NCI-H226 (cell line): ENCODE measurements around the gene CD72.
A peak's percentile ranks its signal among the peaks of the same experiment; 100 is the strongest.

Experiments
- DNase-seq: peaks from one replicate; pipeline ENCODE4 v3.0.0-alpha.2; 2015

The CD72 gene, protein sequence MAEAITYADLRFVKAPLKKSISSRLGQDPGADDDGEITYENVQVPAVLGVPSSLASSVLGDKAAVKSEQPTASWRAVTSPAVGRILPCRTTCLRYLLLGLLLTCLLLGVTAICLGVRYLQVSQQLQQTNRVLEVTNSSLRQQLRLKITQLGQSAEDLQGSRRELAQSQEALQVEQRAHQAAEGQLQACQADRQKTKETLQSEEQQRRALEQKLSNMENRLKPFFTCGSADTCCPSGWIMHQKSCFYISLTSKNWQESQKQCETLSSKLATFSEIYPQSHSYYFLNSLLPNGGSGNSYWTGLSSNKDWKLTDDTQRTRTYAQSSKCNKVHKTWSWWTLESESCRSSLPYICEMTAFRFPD

GRCh38 chr9:35618325-35618727 lies at the start of gene CD72:
CD72 (minus strand) TSS chr9:35618413; CDS start chr9:35618303, 110 bp downstream.
- no peak for DNase-seq

DNA sequence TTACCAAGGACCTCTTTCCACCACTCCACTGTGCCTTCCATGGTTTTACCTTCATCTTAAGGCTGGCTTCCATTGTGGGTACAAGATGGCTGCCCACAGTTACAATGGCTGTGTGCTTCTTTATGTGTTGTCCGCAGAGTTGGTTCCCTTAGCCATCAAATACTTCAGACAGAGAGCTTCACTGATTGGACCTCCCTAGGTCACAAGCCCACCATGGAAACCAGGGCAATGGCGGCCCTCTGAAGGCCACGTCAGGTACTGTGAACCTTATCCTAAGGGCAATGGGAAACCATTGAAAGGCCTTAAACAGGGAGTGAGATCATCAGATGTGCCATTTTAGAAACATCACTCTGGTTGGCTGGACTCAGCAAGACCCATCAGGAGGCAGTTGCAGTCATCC lies 49.7 kb upstream of the CD72 start:
- DNase-seq = no peak

DNA sequence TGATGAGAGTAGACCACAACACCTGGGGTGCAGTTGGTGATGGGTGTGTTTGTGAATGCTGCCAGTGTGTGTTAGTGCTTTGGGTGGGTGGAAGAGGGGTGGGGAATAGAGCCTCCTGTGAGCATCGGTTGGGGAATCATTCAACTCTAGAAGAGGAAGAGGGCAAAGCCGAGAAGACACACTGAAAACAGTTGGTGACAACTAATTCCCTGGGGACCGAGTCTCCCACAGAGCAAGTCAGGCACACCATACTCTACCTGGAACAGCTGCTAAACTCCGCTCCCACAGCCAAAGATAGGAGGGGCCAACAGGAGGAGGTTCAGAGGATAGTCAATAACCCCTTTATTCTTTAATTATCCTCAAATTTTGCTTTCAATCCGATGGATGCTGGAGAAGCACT lies 48.3 kb upstream of the CD72 start:
- no peak for DNase-seq

- DNase-seq = peak; percentile 47
Measured at GRCh38 chr9:35666045-35666444, 47.8 kb upstream of the CD72 start.

DNA sequence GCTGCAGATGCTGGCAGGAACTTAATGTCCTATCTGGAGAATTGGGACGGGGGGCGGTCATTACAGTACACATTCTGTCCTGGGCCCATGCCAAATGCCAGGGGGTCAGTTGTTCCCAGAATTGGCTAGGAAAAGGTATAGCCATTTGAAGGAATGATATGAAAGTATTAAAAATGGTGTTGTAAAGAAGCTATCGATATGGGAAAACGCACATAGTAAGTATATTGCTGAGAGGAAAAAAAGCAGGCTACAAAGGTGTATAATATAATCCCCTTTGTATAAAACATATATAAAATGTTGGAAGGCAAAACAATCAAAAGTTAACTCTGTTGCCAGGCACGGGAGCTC lies 47.2 kb upstream of the CD72 start:
- DNase-seq = no peak

DNA sequence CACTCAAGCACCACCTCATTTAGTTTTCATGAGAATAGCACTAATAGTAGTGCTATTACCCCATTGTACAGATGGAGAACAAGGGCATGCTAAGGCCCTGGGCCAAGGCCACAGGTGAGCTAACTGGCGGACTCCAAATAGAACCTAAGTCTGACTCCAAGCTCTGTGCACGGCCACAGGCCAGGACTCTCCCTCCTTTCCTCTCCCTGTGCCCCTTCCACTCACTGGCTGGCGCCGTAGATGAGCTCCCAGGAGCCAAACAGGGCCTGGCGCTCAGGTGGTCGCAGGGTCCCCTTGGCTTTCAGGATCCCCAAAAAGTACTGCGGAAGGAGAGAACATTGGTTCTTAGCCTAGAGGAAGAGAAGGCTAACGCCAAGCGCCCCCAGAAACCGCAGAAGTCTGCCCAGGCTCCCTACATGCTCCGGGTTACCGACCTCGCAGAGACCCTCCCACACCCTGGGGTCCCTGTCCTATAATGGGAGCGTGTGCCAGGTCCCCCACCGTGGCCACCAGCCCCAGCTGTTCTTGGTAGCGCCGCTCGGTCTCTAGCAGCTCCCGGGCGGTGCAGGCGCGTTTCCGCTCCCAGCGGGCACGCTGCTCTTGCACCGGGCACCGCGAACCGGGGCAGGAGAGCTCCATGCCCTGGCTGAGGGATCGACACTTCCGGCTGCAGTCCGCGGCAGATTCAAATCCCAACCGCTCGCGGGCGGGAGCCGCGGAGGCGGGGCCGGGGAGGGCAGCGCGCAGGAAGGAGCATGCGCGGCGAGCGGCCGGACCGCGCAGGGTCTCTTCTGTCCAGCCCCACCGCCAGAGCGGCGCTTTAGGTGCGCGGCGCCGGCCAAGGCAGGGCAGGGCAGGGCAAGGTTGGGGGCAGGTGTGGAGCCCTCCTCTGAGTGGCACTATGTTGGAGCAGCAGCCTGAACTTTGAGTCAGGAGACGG lies 46.6 kb upstream of the CD72 start, which contains the start of gene ARHGEF39:
Gene ARHGEF39 (minus strand): TSS at position 665 of the 940 bp plus-strand sequence. CDS start 26 bp downstream, at position 639.
- DNase-seq = peak; percentile 67

- no peak for DNase-seq
Measured at GRCh38 chr9:35662437-35662836, 44.2 kb upstream of the CD72 start.

DNA sequence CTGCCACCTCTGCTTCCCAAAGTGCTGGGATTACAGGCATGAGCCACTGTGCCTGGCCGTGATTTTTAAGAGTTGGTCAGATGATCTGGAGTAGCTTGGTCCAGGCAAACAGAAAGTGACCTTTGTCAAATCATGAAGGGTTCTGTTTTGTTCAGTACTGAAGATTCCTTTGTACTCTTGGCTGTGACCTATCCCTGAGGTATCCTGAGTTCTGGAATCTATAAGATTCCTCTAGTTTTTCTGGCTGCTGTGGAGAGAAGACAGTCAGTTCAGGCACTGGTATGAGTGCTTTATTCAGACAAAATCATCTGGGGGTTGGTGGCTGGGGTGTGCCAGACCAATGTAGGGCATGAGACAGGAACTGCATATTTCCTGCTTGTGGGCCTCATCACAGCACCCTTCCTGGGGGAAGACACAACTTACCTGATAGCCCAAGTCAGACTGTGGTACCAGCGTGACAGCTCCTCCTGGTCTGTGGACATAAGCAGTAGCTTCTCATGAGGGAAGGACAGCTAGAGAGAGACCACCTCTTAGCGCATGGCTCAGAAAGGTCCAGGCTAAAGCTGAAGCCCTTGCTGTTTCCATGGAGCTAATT lies 43.6 kb upstream of the CD72 start:
- no peak for DNase-seq

GRCh38 chr9:35660966-35661415 lies 42.8 kb upstream of the CD72 start:
- no peak for DNase-seq

DNA sequence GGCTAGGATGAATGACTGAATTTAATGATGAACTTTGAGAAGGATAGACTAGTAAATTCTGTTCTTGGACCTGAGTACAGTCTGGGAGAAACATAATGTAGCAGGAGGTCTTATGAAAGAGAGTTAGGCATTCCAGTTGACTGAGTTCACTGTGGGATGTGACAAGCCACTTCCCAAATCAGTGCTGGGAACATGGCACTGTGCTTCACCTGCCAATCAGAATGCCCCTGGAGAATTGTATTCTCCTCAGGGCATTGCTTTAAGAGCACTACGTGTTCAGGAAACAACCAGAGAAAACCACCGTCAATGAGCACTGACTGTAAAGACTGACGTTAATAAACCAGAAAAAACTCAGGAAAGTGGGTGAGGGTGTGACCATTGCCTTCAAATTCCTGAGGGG lies 41.1 kb upstream of the CD72 start:
- no peak for DNase-seq

DNA sequence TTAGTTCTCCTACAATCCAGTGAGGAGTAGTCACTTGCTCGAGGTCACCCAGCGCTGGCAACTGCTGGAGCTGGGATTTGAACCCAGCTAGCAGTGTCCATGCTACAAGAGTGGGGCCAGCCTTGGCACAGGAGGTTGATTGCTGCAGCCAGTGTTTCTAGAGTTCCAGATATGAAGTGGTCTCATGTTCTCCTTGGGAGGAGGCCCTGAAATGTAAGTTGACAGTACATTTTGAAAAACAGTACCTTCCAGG lies 40.7 kb upstream of the CD72 start:
- DNase-seq = no peak

DNA sequence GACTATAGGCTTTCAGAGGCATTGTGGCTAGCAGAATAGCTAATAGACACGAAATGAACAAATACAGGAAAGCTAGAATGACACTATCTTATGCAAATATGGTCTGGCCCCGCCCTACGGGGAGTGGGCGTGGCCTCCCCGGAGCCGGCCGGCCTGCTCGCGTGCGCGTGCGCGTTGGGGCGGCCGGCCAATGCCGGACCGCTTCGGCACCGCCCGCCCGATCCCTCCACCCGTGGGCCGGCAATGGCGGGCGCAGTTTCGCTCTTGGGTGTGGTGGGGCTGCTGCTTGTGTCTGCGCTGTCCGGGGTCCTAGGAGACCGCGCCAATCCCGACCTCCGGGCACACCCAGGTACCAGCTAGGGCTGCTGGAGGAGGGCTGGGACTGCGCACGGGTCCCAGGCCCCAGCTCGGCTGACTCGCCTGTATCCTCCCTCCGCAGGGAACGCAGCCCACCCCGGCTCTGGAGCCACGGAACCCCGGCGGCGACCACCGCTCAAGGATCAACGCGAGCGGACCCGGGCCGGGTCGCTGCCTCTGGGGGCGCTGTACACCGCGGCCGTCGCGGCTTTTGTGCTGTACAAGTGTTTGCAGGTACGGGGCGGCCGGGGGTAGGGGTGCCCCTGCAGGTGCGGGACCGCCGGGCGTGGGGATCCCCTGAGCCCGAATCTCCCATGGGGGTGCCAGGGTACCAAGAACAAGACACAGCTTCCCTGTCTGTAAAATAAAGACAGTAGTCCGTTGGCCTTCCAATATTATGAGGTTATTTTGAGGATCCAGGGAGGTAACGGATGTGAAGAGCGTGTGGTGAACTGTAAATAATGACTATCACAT lies 40.1 kb upstream of the CD72 start, which contains the start of gene CCDC107:
Gene CCDC107 (plus strand): TSS at position 156 of the 831 bp plus-strand sequence. CDS start 88 bp downstream, at position 244.
- peak; percentile 30 for DNase-seq

DNA sequence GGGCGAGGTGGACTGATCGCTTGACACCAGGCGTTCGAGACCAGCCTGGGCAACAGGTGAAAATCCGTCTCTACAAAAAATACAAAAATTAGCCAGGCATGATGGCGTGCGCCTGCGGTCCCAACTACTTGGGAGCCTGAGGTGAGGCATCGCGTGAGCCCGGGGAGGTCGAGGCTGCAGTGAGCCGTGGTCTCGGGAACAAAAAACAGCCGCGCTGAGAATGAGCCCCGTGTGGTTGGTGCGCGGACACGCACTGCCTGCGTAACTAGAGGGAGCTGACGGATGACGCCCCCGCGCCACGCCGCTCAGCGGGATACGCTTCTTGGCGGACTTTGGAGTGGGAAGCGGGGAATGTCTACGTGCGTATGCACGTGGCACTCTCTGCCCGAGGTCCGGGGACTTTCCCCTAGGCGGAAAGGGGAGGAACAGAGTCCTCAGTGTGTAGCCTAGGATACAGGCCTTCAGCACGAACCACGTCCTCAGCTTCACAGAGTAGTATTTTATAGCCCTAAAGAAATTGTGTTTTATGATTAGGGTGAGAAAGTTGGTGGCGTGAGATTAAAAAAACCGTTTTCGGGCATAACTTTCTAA lies 39.4 kb upstream of the CD72 start, which contains the start of gene RMRP:
Gene RMRP (minus strand): TSS at position 474 of the 591 bp plus-strand sequence.
- peak; percentile 95 for DNase-seq

GRCh38 chr9:35656831-35657545 lies 38.8 kb upstream of the CD72 start:
- DNase-seq = no peak

DNA sequence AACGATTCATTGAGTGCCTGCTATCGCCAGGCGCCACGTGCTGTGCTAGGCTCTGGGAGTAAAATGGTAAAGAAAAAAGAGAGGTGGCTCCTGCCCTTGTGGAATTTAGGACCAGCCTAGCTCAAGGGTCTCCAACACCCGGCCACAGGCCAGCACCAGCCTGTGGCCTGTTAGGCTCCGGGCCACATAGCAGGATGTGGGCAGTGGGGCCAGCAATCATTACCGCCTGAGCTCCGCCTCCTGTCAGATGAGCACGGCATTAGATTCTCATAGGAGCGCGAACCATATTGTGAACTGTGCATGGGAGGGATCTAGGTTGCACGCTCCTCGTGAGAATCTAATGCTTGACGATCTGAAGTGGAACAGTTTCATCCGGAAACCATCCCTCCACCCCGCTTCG lies 38.1 kb upstream of the CD72 start:
- no peak for DNase-seq

DNA sequence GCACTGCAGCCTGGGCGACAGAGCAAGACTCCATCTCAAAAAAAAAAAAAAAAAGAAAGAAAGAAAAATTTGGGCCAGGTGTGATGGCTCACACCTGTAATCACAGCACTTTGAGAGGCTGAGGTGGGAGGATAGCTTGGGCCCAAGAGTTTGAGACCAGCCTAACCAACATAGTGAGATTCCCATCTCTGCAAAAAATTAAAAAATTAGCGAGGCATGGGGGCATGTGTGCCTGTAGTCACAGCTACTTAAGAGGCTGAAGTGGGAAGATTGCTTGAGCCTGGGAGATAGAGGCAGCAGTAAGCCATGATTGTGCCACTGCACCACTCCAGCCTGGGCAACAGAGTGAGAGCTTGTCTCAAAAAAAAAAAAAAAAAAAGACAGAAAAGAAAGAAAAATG lies 35.4 kb upstream of the CD72 start:
- DNase-seq = no peak

GRCh38 chr9:35652829-35653209 lies 34.6 kb upstream of the CD72 start:
- DNase-seq = no peak

GRCh38 chr9:35651956-35652828 lies 34.0 kb upstream of the CD72 start:
- DNase-seq = peak; percentile 20

DNA sequence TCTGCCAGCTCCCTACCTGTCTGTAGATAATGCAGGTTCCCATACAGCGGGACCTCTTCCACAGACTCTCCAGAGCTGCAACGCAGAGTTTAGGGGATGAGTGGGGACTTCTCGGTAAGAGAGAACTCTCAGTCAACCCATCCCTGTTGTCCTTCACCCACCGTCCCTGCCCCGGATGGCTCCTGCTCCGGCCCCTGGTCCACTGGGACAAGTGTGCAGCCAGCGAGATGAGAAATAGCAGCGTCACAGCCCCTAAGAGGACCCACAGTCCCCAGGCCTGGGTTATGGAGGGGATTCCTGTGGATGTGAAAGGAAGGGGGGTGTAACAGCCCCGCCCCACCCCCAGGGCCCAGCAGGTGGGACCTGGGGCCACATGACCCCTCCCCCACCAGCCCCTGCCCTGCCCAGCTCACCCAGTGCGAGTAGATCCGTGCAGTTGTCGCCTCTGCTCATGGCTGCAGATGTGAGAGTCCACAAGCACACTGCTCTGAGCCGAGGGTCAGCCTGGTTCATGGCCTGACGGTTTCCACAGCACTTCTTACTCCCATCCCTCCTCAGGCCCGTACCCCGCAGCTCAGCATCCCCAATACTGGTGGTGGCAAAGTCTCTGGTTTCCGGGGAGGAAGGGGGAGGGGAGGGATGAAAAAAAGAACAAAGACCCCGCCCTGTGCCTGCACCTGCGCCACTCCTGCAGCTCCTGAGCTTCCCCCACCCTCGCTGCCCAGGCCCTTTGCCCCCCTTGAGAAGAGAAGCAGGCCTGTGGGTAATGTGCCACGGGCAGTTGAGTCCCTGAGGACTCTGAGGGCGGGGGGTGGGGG lies 32.3 kb upstream of the CD72 start, which contains the start of gene SIT1:
Gene SIT1 (minus strand): TSS at position 591 of the 818 bp plus-strand sequence. CDS start 78 bp downstream, at position 513.
- no peak for DNase-seq
